Esophagus squamous epithelium (tissue), 5 donors: Measurements from ENCODE around the gene SCN2A. TPM values are rescaled to one million over a fixed set of nuclear protein-coding genes. Genes with fewer than 3 reads are reported as not detected.
A peak's percentile ranks its signal among the peaks of the same experiment; 100 is the strongest.

Experiments used
- DNase-seq: peaks from one replicate; lab custom pipeline; 2025; lab: John Stamatoyannopoulos, UW
- H3K27ac ChIP-seq, 4 donors: fragments of 200-600 bp; sonication (generic); one replicate each; pipeline ENCODE4 v1.5.1; 2016 to 2019; ENCODE audit warnings: mild to moderate bottlenecking in 1 of 4
- H3K27me3 ChIP-seq, 4 donors: fragments of 200-600 bp; sonication (generic); 1 replicate in 3 of 4; 2 replicates in 1 of 4; pipeline versions ENCODE4 v1.5.1 to v1.6.0; 2017 to 2021; ENCODE audit warnings: antibody characterized with exemption in 1 of 4
- H3K36me3 ChIP-seq, 3 donors: fragments of 200-600 bp; sonication (generic); one replicate each; pipeline ENCODE4 v1.5.1; 2016 to 2019
- H3K4me1 ChIP-seq, 3 donors: fragments of 200-600 bp; sonication (generic); one replicate each; pipeline ENCODE4 v1.5.1; 2017 to 2019
- H3K4me3 ChIP-seq, 4 donors: fragments of 200-600 bp; sonication (generic); 1 replicate in 3 of 4; 2 replicates in 1 of 4; pipeline ENCODE4 v1.5.1; 2016 to 2019; ENCODE audit warnings: mild to moderate bottlenecking in 2 of 4, moderate library complexity in 1 of 4
- H3K9me3 ChIP-seq, 3 donors: fragments of 200-600 bp; sonication (generic); one replicate each; pipeline ENCODE4 v1.5.1; 2016 to 2019
- POLR2A ChIP-seq, 4 donors: fragments of 450-650 bp; IDR thresholded peaks; one replicate each; pipeline ENCODE4 v1.6.1; 2017; ENCODE audit warnings: antibody characterized with exemption in 4 of 4, mild to moderate bottlenecking in 4 of 4, moderate library complexity in 3 of 4
- WGBS, 2 donors: methylation state at CpG; one replicate each; pipeline ENCODE4 v1.1.5; 2018; 5-methylcytosine and 5-hydroxymethylcytosine counted together
- intact Hi-C: fragments of 100-400 bp; cut with DNase I; formaldehyde crosslinking; loops from one replicate; pipeline ENCODE4 v1.15.0; 2022
- total RNA-seq, 4 donors: library from RNA; depleted of rRNA; stranded (reverse); fragments of >200 nt; gene quantifications; one replicate each; pipeline ENCODE4 v1.1.0, GENCODE V29; 2016
- TF ChIP-seq, protein P1 (sequence below), 6 experiments: fragments of 450-650 bp in 4 of 6; fragments of 200-600 bp in 2 of 6; sonication (generic) in 2 of 6; IDR thresholded peaks; one replicate each; pipeline ENCODE4 v1.5.1; 2016 to 2019; ENCODE audit warnings: antibody characterized with exemption in 6 of 6, mild to moderate bottlenecking in 4 of 6, moderate library complexity in 4 of 6
- donor health status: DM: yes; HTN: yes; CAD: no.

SCN2A gene
- total RNA-seq, 4 donors from 2014 or later: 0.21 TPM; not detected in 3

DNA sequence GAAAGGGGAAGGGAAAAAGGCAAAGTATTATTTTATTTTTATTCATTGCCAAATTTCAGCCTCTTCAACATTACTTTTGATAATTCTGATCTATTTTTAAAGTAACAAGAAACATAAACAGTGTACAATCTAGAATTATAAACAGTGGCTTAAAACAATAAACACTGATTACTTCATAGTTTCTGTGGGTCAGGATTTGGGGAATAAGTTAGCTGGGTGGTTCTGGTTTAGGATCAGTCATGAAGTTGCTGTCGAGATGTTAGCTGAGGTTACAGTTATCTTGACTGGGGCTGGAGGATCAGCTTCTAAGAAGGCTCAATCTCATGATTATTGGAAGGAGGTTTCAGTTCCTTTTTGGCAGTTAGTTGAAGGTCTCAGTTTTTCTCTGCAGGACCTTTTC is 109.2 kb downstream of the SCN2A start:
- H3K27me3 ChIP-seq: no peaks in the 10 kb centered on the region
- intact Hi-C loops: no loop called here
- no peaks in the 10 kb centered on the region for H3K36me3 ChIP-seq
- no peak overlapping the region for H3K27ac ChIP-seq
- 54 to 61% methylated on average over 1 of the region's 1 CpG for WGBS, 2 donors
- H3K9me3 ChIP-seq: no peaks in the 10 kb centered on the region
- TF ChIP-seq, protein P1, sequence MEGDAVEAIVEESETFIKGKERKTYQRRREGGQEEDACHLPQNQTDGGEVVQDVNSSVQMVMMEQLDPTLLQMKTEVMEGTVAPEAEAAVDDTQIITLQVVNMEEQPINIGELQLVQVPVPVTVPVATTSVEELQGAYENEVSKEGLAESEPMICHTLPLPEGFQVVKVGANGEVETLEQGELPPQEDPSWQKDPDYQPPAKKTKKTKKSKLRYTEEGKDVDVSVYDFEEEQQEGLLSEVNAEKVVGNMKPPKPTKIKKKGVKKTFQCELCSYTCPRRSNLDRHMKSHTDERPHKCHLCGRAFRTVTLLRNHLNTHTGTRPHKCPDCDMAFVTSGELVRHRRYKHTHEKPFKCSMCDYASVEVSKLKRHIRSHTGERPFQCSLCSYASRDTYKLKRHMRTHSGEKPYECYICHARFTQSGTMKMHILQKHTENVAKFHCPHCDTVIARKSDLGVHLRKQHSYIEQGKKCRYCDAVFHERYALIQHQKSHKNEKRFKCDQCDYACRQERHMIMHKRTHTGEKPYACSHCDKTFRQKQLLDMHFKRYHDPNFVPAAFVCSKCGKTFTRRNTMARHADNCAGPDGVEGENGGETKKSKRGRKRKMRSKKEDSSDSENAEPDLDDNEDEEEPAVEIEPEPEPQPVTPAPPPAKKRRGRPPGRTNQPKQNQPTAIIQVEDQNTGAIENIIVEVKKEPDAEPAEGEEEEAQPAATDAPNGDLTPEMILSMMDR (IDR thresholded peaks at IDR 0.05): no peak
- no peak for TF ChIP-seq POLR2A (IDR thresholded peaks at IDR 0.05)
- no peak overlapping the region for H3K4me3 ChIP-seq
- H3K4me1 ChIP-seq: no peaks in the 10 kb centered on the region
- DNase-seq: no peak

DNA sequence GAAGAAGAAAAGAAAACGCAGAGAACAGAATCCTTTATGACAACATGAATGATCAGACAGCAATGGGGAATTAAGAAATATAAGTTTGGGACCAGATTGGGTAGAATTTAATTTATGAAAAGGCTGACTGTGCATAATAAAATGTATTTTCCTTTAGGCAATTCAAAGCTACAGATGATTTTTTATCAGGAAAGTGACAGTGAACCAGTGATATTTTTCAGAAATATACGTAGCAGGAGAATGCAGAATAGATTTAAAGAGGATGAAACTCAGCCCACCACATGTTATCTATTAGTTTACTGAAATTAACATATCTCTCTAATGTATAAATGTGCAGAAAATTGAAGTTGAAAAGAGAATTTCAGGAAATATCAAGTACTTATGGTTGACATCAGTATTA is 110.0 kb downstream of the SCN2A start:
- intact Hi-C loops: no loop called here
- 67 to 79% methylated on average over 2 of the region's 2 CpGs for WGBS, 2 donors
- no peak overlapping the region for H3K27ac ChIP-seq

DNA sequence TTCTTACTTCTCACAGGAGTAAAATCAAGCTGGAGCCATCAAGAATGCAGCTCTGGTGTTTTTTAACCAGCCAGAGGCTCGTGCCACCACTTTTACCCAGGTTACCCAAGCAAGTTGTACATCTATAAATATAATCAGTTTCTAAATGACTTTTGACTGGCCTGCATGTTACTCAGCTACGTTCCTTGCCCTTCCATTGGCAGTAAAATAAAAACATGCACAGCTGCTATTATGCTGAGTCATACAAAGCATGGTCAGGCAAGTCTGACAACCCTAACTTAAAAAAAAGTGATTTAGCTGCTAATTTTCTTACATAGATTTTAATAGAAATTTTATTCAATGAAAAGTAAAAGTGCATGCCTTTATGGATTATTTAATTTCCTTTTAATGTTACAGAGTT is 118.5 kb downstream of the SCN2A start:
- Histone ChIP-seq H3K4me3 (no peak overlapping the region), H3K4me1 (peaks cover 0 to 9% (median 0%) of the 10 kb centered on the region in 3 donors), H3K27me3 (no peaks in the 10 kb centered on the region), H3K36me3 (no peaks in the 10 kb centered on the region), H3K9me3 (no peaks in the 10 kb centered on the region), H3K27ac (no peak overlapping the region)
- 17 to 18% methylated on average over 2 of the region's 2 CpGs for WGBS, 2 donors
- intact Hi-C loops: no loop called here
- no peak for DNase-seq
- TF ChIP-seq, protein P1 (IDR thresholded peaks at IDR 0.05): no peak
- TF ChIP-seq POLR2A (IDR thresholded peaks at IDR 0.05): no peak

More for the DNA sequence above, 110.0 kb downstream of the SCN2A start:
- Histone ChIP-seq H3K36me3 (no peaks in the 10 kb centered on the region), H3K4me1 (no peaks in the 10 kb centered on the region), H3K4me3 (no peak overlapping the region), H3K9me3 (no peaks in the 10 kb centered on the region), H3K27me3 (no peaks in the 10 kb centered on the region)
- TF ChIP-seq, protein P1 (IDR thresholded peaks at IDR 0.05): no peak
- no peak for TF ChIP-seq POLR2A (IDR thresholded peaks at IDR 0.05)
- DNase-seq: no peak

DNA sequence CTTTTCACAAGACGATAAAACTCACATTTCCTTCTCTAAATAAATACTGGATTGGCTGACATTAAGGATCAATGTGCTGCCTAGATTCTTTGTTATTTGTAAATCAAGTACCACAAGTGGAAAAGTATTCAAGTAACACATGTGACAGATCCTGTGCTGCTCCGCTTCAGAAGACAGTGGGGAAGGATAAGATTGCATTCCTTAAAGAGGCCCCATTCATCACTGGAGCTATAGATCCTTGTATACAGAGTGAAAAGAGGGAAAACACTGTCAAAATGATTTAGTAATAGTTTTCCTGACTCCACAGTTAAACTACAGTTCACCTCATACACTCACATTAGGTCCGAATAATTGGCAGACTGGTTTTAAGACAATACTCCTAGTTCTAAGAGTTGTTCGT is 122.3 kb downstream of the SCN2A start:
- Histone ChIP-seq H3K9me3 (no peaks in the 10 kb centered on the region), H3K27me3 (no peaks in the 10 kb centered on the region), H3K27ac (no peak overlapping the region), H3K4me3 (no peak overlapping the region), H3K36me3 (no peaks in the 10 kb centered on the region), H3K4me1 (peaks cover 0 to 9% (median 0%) of the 10 kb centered on the region in 3 donors)
- intact Hi-C loops: no loop called here
- no peak for DNase-seq
- 70 to 79% methylated on average over 4 of the region's 4 CpGs for WGBS, 2 donors
- no peak for TF ChIP-seq POLR2A (IDR thresholded peaks at IDR 0.05)

DNA sequence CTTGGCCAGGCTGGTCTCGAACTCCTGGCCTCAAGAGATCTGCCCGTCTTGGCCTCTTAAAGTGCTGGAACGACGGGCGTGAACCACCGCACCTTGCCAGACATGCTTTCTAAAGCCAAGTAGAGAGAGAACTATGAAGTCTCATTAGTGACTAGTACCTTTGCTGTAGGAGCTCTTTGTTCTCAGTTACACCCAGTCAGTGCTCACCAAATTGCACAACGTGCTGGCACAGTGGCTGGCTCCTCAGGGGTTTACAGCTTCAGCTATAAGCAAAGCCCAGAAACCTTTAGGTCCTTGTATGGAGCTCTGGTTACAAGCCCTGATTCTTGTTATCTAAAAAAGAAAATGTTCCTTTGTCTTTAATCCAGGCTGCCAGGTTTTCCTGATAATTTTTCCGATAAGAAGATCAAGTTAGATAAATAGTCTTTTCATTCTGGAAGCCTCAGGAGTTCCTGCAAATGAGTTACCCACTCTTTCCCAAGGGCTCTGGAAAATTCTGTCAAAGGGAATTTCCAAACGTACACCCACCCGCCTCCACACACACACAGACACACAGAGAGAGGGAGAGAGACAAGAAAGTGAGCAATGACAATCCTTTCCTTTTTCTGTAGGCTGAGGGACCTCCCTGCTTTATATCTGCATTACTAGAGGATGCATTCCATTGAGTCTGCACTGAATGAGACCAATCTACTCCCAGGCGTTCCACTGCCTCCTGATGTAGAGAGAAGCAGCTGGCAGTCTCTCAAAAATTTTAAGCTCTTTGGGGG is 130.1 kb downstream of the SCN2A start:
- H3K27me3 ChIP-seq: no peaks in the 10 kb centered on the region
- no peaks in the 10 kb centered on the region for H3K9me3 ChIP-seq
- H3K4me3 ChIP-seq: no peak overlapping the region
- intact Hi-C loops: no loop called here
- 21 to 45% methylated on average over 5 to 10 of the region's 11 CpGs for WGBS, 2 donors
- H3K4me1 ChIP-seq: peaks cover 0 to 4% (median 0%) of the 10 kb centered on the region in 3 donors
- peak overlapping the region in 2 of 4 donors; percentile 54 to 58 for H3K27ac ChIP-seq
- no peak for TF ChIP-seq POLR2A (IDR thresholded peaks at IDR 0.05)
- TF ChIP-seq, protein P1 (IDR thresholded peaks at IDR 0.05): no peak
- DNase-seq: no peak
- no peaks in the 10 kb centered on the region for H3K36me3 ChIP-seq
